Activated CD8-positive, alpha-beta T cell treated with anti-CD3 and anti-CD28 coated beads for 36 hours (primary cell): Measurements from ENCODE around the gene THRA. TPM values are rescaled to one million over a fixed set of nuclear protein-coding genes. Genes with fewer than 3 reads are reported as not detected.

Experiments
- ATAC-seq: fragments of 200-7000 bp; cut with Tn5 transposase; one replicate; pipeline ENCODE4 v1.10.0; 2021; ENCODE audit warnings: mild to moderate bottlenecking, moderate library complexity
- CTCF ChIA-PET: fragments of 350-600 bp; sonication (Branson Sonifier 250); formaldehyde crosslinking; loops from one replicate; lab custom pipeline; 2021; ENCODE audit warnings: antibody characterized with exemption; lab: Charles Lee
- POLR2A ChIA-PET: fragments of 350-600 bp; sonication (Branson Sonifier 250); formaldehyde crosslinking; loops from one replicate; lab custom pipeline; 2021; ENCODE audit warnings: antibody characterized with exemption; lab: Charles Lee
- DNase-seq: peaks from one replicate; pipeline ENCODE4 v3.0.0-alpha.2; 2020
- H3K27ac Mint-ChIP-seq: one replicate; pipeline ENCODE4 v1.8.0; 2021; ENCODE audit warnings: mild to moderate bottlenecking, mixed read lengths
- H3K27me3 Mint-ChIP-seq: one replicate; pipeline ENCODE4 v1.8.0; 2021; ENCODE audit warnings: mixed read lengths
- H3K36me3 Mint-ChIP-seq: one replicate; pipeline ENCODE4 v1.8.0; 2021; ENCODE audit warnings: low read depth, mixed read lengths
- H3K4me1 Mint-ChIP-seq: one replicate; pipeline ENCODE4 v1.8.0; 2021; ENCODE audit warnings: low read depth, mixed read lengths
- H3K4me3 Mint-ChIP-seq: one replicate; pipeline ENCODE4 v1.8.0; 2021; ENCODE audit warnings: mild to moderate bottlenecking, moderate library complexity, mixed read lengths
- H3K9me3 Mint-ChIP-seq: one replicate; pipeline ENCODE4 v1.8.0; 2021; ENCODE audit warnings: mixed read lengths
- CTCF ChIP-seq: fragments of 200-600 bp; IDR thresholded peaks from one replicate; pipeline ENCODE4 v1.8.0; 2022; ENCODE audit warnings: antibody characterized with exemption, mild to moderate bottlenecking
- intact Hi-C: fragments of 100-400 bp; cut with micrococcal nuclease; formaldehyde crosslinking; loops from one replicate; pipeline ENCODE4 v1.10.0; 2022
- total RNA-seq, 2 experiments: library from RNA; stranded (reverse); gene quantifications; one replicate each; pipeline ENCODE4 v1.2.3, GENCODE V29; 2021

Gene THRA
- total RNA-seq, 2 experiments from 2014 or later = 11.1 to 13.8 TPM

GRCh38 chr17:40024901-40025300 is 37.9 kb upstream of the THRA start:
- Mint-ChIP-seq H3K27ac (no peak overlapping the region), H3K4me1 (peaks cover 16% of the 10 kb centered on the region), H3K36me3 (peaks cover 39% of the 10 kb centered on the region), H3K4me3 (no peak overlapping the region), H3K9me3 (no peaks in the 10 kb centered on the region), H3K27me3 (no peaks in the 10 kb centered on the region)
- ChIA-PET CTCF (interaction anchor here (0.7 to 4.9 kb wide), 8 partner anchors 10 to 403 kb away, joined by 3 to 79 read pairs (median 22); partner anchors contain the start of genes CSF3 and MED24), POLR2A (interaction anchor here (1.0 to 2.1 kb wide), 3 partner anchors 9 to 99 kb away, joined by 3 to 15 read pairs (median 3); partner anchors contain the start of genes CSF3 and MED24)
- DNase-seq (no peak), ATAC-seq (no peak)
- intact Hi-C loops = no loop called here
- TF ChIP-seq CTCF = no peak

- CTCF ChIA-PET = interaction anchor here (0.9 to 4.9 kb wide), 20 partner anchors 11 to 403 kb away, joined by 3 to 79 read pairs (median 6); partner anchors contain the start of genes CSF3, MED24, MIEN1 and RAPGEFL1
- POLR2A ChIA-PET = interaction anchor here (1.0 to 2.1 kb wide), 3 partner anchors 10 to 98 kb away, joined by 3 to 15 read pairs (median 3); partner anchors contain the start of genes CSF3 and MED24
- Mint-ChIP-seq H3K4me3 (no peak overlapping the region), H3K27me3 (no peaks in the 10 kb centered on the region), H3K36me3 (peaks cover 39% of the 10 kb centered on the region), H3K9me3 (no peaks in the 10 kb centered on the region), H3K4me1 (peaks cover 16% of the 10 kb centered on the region), H3K27ac (no peak overlapping the region)
- TF ChIP-seq CTCF = no peak
- no peak for DNase-seq
- intact Hi-C loops = no loop called here
- ATAC-seq = no peak
These were observed 37.2 kb upstream of the THRA start for GRCh38 chr17:40025559-40025958.

- Mint-ChIP-seq H3K9me3 (no peaks in the 10 kb centered on the region), H3K27ac (no peak overlapping the region), H3K4me1 (peaks cover 16% of the 10 kb centered on the region), H3K27me3 (no peaks in the 10 kb centered on the region), H3K36me3 (peaks cover 42% of the 10 kb centered on the region), H3K4me3 (no peak overlapping the region)
- intact Hi-C loops = no loop called here
- peak; percentile 52 for DNase-seq
- POLR2A ChIA-PET = interaction anchor here (1.0 to 2.1 kb wide), 3 partner anchors 10 to 97 kb away, joined by 3 to 15 read pairs (median 4); partner anchors contain the start of genes CSF3 and MED24
- CTCF ChIA-PET = interaction anchor here (0.6 to 4.9 kb wide), 37 partner anchors 8 to 407 kb away, joined by 3 to 79 read pairs (median 5); partner anchors contain the start of genes CSF3, MED24, MIEN1 and RAPGEFL1
- TF ChIP-seq CTCF = no peak
- peak; percentile 41 for ATAC-seq
These were observed 36.6 kb upstream of the THRA start for GRCh38 chr17:40025991-40026815.

- Mint-ChIP-seq H3K27ac (no peak overlapping the region), H3K4me1 (peaks cover 16% of the 10 kb centered on the region)
These were observed 35.8 kb upstream of the THRA start for GRCh38 chr17:40026816-40027613.

More at GRCh38 chr17:40026816-40027613, 35.8 kb upstream of the THRA start:
- ATAC-seq (peak; percentile 93), DNase-seq (peak; percentile 83)
- TF ChIP-seq CTCF = peak; percentile 92
- ChIA-PET CTCF (interaction anchor here (0.6 to 4.9 kb wide), 55 partner anchors 8 to 408 kb away, joined by 3 to 79 read pairs (median 4); partner anchors contain the start of genes CSF3, MED24, MIEN1 and RAPGEFL1), POLR2A (interaction anchor here (1.2 to 2.1 kb wide), 3 partner anchors 11 to 28 kb away, joined by 4 to 15 read pairs (median 5); partner anchors contain the start of genes CSF3 and MED24)
- Mint-ChIP-seq H3K36me3 (peaks cover 42% of the 10 kb centered on the region), H3K4me3 (no peak overlapping the region), H3K27me3 (no peaks in the 10 kb centered on the region), H3K9me3 (no peaks in the 10 kb centered on the region)
- intact Hi-C loops = no loop called here
